Bone marrow (tissue), 2 donors: ENCODE results near the gene SALL1.

Experiments used
- DNase-seq, 2 donors: peaks; one replicate each; lab custom pipeline; 2025; lab: John Stamatoyannopoulos, UW

The SALL1 gene

DNA sequence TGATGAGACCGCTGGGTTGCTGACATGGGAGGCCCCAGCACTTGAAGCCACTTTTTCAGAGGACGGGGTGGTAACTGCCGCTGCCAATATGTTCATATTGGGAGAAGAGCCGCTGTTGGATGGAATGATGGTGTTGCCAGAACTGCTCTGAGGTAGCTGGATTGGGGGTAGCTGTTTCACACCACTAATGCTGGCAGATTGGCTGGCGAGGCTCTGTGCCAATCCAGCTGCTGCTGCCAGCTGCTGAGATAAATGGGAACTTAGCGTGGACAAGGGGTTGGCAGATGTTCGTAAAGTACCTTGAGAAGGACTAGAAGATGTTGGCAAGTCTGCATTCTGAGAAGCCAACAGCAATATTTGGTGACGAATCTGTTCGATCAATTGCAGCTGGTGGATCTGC, 10.0 kb downstream of the SALL1 start:
- DNase-seq = no peak

DNA sequence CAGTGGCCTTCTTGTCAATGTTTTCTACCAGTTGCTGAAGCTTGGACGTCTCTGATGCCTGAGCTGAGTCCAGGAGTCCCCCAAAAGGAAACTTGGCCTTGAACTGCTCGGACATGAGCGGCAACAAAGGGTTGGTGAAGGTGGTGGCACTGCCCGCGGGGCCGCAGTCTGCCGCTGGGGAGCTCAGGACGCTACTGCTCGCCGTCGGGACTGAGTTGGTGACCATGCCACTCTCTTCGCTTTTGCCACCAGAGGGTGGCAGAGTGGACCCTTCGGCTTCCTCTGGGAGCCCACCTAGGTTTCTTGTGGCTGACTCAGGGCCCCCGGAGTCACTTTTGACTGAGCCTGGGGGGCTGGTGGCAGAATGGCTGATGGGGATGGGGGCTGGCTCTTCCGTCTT, 11.0 kb downstream of the SALL1 start:
- no peak for DNase-seq

DNA sequence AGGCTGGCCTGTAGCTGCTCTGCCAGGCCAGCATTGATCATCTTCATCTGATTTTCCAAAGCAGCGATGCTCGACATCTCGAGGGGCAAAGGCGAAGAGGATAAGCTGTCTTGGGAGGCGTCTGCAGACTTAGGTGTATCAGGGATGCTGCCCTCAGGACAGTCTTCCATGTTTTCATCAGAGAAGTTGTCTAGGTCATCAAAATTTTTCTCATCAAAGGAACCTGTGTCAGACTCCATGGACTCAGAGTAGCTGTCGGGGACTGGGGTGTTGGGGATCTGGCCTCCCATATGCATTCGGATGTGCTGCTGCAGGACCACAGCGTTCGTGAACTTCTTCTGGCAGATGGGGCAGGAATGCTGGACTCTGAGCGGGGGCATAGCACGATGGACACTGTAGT, 11.5 kb downstream of the SALL1 start:
- no peak for DNase-seq

DNA sequence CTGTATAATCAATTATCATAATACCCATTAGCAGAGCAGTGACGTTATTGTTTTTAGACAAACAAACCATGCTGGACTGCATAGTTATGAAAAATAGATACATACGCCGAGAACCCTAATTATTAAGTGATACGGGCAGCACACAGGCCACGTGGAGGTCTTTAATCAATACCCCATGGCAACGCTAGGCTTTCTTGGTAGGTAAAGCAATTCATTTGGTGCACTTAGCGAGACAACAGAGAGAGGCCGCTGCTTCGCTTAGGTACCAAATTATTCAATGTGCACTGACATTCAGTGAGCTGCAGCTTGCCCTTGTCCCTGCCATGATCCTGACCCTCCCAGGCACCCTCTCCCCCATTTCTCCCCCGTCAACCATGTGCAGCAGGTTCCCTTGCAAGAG, 12.9 kb downstream of the SALL1 start:
- no peak for DNase-seq

DNA sequence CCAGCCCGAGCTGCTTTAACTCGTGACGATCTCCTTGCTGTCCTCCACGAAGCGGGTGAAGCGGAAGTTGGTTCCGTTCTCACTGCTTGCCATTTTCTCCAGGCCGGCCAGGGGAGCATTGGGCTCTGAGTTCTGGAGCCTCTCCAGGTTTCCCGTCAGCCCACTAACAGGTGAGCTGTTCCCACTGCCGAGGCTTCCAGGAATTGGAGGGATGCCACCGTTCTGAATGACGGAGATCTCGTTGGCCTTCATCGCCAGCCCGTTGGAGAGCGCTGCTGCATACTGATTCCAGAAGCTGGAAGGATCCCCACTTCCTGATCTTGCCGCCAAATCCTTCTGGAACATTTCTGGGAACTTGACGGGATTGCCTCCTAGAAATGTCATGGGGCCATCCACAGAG, 14.0 kb downstream of the SALL1 start:
- no peak for DNase-seq

DNA sequence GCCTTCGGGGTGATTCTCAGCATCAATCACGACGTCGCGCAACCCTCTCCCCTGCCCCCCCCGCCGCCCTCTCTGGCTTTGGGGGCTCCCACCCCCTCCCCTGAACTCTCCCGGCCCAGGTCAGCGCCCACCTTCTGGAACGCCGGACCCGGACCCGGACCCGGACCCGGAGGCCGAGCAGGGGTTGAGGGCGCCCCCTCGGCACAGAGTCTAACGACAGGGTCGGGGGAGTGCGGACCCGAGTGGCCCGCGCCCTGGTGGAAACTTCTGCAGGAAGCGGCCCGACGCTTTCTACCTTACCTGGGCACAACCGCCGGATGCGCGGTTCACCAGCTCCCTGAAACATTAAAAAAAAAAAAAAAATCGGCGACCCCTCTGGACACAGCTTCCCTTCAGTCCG, 16.2 kb downstream of the SALL1 start:
- no peak for DNase-seq

DNA sequence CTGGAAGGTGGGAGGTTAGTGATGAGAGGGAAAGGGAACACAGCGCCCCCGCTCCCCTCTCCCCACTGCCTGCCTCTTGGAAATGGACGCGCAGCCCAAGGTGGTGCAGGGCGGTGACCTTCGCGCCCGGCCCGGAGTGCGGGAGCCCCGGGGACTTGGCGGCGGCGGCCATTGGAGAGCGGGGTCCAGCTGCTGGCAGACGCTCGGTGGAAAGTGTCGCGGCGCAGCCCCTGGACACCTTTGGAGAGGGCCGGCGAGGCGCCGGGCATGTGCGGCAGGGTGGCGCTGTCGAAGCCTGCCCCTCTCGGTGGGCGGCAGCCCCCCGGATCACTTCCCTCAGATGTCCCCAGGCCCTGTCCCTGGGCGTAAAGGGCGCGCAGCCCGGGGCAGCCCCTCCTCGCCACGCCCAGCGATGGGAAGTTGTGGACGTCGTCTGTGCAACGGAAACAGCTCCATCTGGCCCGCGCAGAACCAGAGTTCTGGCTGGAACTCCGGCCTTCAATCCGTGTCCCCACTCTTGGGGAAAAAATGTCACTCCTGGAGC, 16.7 kb downstream of the SALL1 start:
- no peak for DNase-seq

DNA sequence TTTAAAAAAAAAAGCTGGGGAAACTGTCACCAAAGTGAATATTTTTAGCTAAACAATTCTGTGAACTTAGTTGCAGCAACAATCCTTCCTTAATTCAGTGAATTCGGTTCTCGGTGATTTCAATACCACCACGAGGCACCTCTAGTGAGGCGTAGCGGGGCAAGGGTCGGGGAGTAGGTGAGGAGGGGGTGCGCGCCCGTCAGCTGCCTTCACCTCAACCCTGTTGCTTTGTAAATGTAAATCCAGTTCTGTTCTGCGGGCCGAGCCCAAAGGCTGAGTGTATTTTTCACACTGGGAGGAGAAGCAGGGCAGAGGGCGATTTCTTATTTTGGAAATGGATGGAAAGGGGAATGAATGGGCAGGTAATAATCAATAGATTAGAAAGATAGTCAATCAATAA, 17.4 kb downstream of the SALL1 start:
- no peak for DNase-seq

DNA sequence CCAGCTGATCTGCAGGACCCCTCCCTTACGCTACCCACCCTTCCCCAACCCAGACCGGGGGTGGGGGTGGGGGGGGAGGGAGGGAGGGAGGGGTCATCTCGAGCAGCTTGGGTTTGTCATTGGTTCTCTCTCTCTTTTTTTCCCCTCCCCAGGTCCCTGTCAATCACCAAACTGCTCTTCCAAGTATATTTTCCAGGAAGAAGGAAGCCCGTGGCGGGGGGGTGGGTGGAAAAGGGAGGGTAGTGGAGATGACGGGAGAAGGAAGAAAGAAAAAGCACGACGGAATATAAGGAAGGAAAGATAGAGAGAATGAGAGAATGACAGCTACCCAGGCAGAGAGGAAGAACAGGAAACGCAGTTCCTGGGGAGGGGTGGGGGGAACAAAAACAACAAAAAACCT, 17.9 kb downstream of the SALL1 start:
- DNase-seq = no peak

DNA sequence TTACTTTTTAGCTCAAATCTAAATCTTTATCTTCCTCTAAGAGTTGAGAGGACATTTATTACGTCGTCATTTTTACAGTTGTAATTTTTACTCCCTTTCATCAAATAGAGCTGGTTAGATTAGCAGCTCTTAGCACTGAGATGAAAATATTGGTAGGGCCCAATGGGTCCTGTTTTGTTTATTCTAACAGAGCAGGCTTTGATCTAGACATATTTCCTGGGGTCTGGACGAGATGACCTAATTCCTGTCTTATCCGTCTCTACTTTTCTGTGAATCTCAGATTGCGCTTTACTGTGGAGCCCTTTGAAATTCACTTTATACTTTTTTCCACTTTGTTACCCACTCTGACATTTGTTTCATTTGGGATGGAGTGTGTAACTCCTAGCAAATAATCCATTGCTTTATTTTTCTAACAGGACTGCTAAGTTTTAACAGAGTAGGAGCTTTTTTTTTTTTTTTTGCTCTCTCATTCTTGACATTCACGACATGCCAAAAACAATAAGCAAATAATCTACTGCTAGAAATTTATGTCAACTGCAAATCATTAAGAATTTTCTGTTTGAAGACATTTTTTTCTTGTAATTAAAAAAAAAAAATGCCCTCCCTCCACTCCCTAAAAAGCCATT, 18.5 kb downstream of the SALL1 start:
- DNase-seq = no peak

DNA sequence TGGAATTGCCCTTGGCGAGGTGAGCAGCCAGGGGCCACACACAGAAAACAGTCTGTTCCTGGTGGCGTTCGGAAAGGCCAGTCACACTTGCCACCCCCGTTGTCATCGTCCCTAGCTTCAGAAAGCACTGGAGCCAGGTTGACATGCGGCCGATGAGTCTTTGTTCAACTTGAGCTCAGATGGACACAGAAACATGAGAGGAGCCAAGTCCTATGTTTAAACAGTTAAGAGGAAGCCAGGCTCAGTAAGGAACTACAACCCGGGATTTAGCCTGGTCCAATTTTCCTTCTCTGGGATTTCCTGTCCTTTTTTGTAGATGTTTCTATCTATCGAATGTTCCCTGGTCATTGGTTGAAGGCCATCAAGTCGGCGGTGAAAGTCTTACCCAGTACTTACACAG, 19.5 kb downstream of the SALL1 start:
- DNase-seq = no peak

DNA sequence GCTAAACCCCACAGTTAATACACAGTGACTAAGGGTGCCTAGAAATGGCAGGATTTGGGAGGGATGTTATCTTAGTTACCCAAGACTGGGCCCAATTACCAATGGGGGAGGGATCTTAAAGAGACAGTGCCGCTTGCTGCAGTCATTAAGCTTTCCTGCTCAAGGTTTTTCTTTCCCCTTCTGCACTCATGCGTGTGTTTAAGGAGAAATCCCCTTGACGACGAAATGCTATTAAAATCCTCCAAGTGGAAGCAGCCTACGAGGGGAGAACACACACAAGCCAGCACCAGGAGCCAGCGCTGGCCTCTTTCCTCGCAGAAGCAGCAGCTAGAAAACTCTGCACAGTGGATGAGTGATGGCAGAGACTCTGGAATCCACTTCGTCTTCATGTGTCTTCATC, 22.0 kb downstream of the SALL1 start:
- DNase-seq = no peak

DNA sequence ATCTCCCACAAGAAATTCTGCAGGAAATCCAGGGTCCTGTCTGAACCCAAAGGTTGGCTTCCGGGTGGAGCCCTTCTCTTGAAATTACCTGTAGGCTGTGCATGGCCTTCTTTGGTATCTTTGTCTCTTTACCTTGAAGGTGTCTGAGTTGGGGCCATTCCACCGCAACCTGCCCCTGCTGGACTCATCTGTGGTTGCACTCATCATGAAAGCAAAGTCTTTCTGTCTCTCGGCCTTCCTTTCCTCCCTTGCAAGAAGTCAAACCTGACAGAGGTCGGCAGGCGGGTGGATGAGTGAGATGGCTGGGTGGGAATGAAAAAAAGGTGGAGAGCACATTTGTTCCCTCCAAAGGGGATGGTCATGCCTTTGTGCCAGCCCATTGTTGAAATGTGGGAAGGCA, 25.1 kb downstream of the SALL1 start:
- DNase-seq = no peak

DNA sequence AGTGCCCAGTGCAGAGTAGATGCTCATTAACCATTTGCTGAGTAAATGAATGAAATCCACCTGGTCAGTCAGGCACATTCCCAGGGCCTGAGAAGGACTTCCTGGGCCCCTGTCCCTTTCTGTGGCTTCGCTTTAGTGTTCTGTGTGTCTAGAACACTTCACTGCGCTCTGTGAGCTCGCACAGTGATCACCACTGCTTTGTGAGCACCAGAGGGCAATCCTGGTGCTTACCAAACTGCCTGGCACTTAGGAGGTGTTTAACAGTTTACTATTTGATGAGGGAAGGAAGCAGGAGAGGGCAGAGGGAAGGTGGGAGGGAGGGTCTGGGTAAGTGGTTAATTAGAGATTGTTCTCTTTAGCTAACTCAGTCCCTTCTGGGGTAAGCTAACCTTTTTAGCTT, 26.2 kb downstream of the SALL1 start:
- no peak for DNase-seq

DNA sequence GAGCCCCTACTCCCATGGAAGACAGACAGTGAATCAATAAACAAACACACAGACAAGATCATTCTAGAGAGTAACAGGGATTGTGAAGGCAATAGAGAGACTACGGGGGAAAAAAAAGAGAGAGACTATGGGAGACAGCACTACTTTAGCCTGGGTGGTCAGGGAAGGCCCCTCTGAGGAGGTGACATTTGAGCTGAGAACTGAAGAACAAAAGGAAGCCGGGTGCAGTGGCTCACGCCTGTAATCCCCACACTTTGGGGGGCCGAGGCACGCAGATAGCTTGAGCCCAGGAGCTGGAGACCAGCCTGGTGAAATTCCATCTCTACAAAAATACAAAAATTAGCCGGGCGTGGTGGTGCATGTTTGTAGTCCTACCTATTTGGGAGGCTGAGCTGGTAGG, 29.2 kb downstream of the SALL1 start:
- no peak for DNase-seq

DNA sequence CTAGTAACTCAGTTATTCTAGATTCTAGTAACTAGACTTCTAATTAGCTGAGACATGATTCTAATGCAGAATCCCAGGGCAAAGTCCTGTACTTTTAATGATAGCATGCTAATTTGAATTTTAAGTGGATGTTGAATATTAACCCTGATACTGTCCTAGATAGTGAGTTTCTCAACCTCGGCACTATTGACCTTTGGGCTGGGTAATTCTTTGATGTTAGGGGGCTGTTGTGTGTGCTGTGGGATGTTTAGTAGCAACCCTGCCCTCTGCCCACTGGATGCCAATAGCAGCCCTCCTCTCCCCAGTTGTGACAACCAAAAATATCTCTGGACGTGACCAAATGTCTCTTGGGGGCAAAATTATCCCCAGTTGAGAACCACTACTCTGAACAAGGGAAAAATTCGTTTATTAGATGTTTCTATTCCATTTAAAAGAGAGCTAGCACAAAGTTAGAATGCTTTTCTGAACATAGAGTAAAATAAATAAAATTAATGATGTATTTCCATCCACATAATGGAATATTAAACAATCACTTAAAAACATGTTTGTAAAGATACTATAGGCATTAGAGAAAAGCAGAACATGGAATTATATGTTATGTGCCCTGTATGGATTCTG, 30.2 kb downstream of the SALL1 start:
- DNase-seq = no peak

DNA sequence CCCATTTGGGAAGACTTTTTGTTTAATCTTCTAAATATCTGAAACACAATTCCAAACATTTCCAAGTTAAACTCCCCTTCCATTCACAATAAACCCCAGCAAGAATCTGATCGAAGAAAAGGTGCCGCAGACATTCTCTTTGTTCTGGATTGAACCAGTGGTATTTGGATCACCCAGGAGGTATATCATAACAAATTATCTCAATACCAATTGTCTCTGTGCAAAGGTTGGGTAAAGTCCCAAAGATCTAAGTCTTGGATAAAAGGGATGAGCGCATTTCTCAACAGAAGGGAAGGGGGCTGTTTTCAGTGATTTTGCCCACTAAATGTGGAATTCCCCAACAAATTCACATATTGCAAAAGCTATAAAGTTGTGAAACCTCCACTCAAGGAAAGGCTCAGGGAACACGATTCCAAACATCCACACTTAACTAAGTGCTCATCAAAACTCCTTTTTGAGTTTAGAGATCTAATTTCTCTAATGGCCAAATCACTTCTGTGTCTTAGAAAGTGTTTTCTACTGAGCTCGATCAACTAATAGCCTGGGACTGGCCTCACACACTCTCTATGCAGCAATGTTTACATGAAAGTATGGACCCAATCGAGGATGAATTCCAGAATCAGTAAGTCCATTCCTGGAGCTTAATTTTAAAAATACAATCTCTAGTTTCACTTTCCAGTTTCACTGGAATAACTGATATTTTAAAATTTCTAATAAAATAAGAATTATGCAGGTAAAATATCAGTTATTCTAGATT, 30.9 kb downstream of the SALL1 start:
- no peak for DNase-seq

DNA sequence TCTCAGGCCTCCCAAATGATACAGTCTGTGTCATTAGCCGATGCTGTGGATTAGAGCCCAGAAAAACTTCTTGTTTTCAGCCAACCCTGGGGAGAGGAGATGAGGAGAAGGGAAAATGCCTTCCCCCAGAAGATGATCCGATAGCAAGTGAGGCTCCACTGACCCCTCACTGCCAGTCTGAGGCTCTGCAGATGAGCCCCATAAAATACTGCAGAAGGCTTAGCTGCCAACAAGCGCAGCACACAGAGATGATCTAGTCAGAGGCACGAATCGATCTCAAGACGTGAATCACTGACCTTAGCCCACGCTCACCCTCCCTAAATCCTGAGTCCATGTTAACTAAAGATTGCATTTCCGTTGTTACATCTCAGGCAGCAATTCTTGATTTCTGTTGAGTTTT, 31.5 kb downstream of the SALL1 start:
- no peak for DNase-seq

DNA sequence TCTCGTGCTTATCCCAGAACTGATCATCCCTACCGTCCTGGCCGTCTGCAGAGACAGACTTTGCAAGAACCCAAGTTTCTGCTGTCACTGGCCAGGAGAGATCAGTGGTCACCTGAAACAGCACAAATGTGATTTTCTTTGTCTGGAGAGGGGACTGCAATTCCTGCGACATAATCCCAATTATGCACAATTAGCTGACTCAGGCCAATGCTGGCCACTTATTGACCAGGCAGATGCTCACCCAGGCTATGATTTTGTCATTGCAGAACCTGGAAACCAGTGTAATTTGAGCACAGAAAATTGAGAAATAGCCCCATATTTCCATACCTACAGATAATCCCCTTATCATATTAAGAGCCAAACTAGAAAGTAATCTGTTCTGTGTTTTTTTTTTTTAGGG, 34.7 kb downstream of the SALL1 start:
- DNase-seq = no peak

DNA sequence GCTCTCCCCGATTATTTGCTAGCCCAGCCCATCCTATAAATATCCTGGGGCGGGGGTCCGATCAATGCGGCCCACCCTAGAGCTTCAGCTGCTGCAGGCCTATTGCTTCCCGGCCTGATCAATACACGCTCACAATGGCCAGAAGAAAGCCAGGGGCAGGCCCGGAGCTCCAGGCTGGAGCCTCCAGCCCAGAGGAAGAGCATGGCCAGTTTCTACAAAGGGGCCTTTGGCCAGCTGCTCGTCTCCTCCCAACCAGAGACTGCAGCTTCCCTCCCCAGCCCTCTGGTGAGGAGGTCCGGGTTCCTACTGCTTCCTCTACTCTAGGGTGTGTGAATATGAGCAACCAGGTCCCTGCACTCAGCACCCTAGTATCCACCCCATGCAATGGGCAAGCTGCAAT, 36.7 kb downstream of the SALL1 start:
- DNase-seq = no peak

DNA sequence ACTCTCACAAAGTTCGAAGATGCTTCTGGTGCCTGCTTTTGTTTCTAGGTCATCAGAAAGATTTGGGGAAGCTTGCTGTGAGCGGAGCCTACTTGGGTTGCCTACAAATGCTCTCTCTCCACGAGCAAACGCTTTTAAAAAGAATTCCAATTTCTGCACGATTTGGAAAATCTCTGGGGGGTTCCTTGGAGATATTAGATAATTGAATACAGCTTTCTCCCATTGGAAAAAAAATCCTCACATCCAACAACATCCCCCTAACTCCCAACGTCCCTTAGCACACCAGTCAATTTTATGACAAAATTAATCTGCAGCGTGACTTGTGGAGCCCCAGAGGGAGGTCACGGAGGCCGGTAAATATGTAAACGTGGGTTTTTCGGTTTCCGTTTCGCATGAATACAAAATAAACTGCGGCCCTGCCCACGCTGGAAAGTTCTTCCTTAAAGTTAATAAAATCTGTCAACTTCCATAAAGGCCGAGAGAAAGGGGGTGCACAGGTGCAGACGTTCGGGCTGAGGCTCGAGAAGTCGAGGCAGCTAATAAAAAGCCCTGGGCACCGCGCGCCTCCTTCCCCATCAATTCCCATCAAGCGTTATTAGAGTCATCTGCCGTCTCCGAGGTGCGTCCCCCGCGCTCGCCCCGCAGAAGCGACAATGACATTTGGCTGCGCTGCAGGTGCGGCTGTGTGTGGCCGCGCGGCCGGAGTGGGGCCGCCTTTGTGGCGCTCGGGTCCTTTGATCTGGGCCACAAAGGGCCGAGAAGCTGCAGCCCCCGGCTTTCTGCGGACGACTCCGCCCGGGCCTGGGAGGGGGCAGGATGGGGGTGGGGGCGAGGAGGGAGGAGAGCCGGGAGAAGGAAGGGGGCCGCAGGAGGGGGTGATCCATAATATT, 37.6 kb downstream of the SALL1 start:
- no peak for DNase-seq

DNA sequence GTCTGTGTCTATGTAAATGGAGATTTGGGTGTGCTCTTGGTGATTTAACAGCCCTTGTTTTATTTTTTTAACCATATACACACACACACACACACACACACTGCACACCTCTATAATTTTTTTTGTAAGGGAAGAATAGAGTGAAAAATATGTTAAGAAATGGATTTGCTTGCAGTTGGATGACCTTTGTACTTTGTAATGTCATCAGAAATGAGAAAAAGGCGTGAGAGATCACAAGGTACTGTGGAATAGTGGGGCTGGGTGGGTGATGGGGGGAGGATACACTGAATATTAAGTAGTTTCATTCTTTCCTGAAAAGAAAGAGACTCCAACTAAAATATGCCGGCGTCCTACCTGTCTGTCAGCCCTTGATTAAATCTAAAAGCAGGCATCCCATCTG, 38.7 kb downstream of the SALL1 start:
- no peak for DNase-seq
